HG03469 (cell line): ENCODE measurements around the gene CD300LD.

ENCODE experiments used
- ATAC-seq: cut with Tn5 transposase; IDR thresholded peaks from one replicate; pipeline ENCODE4 v1.9.1; 2021; ENCODE audit warnings: mild to moderate bottlenecking, moderate library complexity, moderate number of reproducible peaks; ENCODE audit not compliant: unreplicated experiment

CD300LD gene

DNA sequence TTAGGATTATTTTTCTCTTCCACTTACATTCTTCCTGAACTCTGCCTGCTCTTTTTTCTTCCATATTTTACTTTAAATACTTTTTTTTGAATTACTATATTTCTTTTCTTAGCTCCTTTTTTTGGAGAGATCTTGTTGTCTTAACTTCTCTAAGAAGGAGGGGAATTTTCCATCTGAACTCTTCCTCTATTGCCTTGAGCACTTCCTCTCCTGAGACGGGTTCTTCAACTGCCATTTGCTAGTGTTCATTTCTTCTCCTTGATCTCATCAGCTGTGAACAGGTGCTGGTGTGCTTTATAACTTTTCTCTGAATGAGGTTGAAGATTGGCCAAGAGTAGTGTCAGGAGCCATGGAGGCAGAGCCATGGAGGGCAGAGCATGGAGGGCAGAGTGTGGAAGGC, 15.1 kb upstream of the CD300LD start:
- ATAC-seq = no peak

DNA sequence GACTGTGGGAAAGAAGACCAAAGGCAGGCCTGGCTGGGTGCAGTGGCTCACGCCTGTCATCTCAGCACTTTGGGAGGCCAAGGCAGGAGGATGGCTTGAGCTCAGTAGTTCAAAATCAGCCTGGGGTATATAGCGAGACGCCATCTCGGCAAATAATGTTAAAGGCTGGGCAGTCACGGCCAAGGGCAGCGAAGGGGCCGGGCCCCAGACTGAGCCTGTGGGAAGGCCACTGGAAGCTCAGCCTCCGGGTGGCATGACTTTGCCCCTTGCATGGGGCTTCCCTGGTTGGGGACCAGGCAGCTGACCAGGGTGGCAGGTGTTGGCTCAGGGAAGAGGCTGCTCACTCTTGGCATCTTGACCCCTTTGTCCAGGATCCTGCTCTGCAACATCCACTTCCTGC, 14.0 kb upstream of the CD300LD start:
- no peak for ATAC-seq

DNA sequence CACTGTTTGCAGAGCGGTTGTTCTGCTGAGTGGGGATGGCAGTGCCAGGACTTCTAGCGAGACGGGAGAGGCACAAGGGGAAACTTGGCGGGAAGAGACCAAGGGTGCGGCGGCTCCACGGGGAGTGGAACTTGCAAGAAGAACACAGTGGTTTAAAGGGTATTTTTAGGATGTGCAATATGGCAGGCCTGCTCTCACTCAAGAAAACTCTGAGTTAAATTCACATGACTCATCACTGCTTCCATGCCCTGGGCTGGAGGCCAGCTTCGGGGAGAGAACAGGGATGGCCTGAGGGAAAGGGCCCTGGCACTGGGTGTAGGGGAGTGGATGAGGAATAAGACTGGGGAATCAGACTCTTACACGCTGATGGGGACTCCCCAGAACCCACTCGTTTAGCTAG, 13.3 kb upstream of the CD300LD start:
- no peak for ATAC-seq

DNA sequence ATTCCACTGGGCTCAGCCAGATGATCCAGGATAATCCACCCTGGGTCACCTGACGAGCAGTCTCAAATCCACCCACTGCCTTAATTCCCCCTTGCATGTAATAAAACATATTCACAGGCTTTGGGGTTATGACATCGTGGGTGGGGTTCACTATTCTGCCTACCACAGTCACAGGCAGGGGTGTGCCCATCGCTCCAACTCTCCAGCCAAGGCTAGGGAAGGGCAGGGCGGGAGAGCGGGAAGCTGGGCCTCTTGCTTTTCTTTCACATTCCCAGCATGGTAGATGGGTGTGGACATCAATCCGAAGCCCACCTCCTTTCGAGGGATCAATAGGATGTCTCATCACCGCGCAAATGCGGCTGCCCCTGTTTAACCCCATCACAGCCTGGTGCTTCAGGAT, 12.7 kb upstream of the CD300LD start:
- no peak for ATAC-seq

DNA sequence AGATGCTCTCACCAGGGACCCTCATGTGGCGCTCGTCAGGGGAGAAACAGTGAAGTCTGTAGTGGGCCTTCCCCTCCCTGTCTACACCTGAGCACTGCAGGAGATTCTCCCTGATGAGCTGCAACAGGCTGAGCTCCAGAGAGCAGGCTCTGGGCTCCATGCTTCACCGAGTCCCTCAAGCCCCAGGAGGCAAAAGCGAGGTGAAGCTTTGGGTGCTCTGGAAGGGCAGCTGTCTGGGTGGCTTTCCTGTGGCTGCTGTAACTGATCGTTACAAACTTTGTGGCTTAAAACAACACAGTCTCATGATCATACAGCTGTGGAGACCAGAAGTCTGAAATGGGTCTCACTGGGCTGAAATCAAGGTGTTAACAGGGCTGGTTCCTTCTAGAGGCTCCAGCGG, 12.1 kb upstream of the CD300LD start:
- ATAC-seq = no peak

DNA sequence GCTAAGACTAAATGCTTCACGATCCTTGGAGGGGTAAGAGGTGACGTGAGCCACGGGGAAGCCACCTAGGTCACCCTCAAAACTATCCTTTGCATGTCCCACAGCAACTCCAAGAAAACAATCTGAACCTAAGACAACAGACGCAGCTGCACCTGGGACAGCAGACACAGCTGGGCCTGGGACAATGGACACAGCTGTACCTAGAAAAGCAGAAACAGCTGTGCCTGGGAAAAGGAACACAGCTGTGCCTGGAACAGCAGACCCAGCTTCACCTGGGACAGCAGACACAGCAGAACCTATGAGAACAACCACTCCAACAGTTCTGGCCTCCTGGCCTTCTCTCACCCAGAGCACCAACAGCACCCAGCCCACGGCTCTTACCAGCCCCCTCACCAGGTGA, 11.7 kb upstream of the CD300LD start:
- ATAC-seq = no peak

DNA sequence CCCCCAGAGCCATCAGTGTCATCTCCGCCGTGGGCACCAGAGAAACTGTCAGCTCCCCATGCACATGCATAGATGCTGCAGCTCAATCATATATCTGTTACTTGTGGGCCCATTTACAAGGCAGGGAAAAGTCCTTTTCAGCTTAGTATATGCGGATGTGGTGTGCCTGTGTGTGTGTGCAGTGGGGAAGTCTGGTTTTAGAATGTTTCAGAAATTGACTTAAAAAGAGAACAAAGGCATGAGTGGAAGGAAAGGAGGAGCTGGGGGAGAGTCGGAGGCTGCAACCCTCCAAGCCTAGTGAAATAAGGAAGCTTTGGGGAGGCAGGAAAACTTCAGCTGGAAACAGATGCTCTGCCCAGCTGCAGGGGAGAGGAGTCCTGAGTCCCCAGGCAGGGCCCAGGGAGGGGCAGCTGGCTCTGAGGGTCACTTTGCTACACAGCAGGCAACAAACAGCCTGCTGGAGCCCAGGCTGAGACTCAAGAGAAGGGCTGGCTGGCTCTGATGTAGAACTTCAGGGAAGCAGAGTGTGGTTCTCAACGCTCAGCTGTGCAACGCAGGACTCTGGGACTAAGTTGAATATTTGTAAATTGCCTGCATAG, 11.1 kb upstream of the CD300LD start:
- no peak for ATAC-seq

DNA sequence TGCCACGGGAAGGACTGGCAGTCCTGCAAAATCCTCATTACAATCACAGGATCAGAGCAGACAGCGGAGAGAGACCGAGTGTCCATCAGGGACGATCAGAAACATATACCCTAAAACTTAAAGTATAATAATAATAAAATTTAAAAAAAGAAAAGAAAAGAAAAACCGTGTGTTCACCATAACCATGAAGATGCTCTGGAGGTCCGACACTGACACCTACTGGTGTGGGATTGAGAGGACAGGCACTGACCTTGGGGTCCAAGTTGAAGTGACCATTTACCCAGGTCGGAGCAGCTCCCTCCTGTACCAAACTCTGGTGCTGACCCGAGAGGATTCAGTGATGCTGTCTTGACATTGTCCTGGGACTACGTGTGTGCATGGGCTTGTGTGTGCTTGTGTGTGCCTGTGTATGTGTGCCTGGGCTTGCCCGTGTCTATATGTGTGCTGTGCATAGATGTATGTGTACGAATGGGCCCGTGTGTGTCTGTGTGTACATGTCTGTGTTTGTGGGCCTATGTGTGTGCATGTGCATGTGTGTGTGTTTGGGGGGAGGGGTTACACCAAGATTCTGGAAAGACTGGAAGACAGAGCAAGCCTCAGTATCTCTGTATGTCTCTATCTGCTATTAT, 10.0 kb upstream of the CD300LD start:
- no peak for ATAC-seq

DNA sequence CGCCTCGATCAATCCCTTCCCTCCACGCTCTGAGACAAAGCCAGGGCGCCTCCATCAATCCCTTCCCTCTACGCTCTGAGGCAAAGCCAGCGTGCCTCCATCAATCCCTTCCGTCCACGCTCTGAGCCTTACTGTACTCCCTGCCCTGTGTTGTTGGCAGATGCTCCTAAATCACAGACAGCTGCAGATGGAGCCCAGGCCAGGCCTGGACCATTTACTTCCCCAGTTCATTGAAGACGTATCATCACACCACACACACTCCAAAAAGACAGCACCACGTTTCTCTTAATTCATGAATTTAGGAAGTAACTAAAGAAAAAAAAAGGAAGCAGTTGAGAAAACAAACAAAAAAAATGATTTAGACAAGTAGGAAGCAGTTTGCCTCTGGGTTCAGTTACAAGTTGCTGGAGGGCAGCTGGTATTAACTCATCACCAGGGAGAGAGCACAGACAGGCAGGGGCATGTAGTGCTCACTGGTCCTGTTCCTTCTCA, 7.4 kb upstream of the CD300LD start:
- no peak for ATAC-seq

DNA sequence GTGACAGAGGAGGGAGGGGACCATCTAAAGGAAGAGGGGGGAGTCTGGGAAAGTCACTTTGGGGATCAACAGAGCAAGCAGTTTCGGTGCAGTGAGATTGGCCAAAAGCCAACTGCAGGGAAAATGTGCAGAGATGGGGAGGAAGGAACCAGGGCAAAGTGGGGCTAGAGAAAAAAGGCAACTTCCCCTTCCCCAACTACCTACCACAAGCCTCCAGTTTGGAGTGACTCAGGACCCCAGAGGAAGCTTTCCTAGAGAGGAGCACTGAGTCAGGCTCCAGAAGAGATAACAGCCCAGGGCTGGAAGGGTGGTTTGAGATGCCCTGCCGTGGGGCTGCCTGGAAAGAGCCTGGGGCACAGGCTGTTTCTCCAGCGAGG, 6.9 kb upstream of the CD300LD start:
- no peak for ATAC-seq

DNA sequence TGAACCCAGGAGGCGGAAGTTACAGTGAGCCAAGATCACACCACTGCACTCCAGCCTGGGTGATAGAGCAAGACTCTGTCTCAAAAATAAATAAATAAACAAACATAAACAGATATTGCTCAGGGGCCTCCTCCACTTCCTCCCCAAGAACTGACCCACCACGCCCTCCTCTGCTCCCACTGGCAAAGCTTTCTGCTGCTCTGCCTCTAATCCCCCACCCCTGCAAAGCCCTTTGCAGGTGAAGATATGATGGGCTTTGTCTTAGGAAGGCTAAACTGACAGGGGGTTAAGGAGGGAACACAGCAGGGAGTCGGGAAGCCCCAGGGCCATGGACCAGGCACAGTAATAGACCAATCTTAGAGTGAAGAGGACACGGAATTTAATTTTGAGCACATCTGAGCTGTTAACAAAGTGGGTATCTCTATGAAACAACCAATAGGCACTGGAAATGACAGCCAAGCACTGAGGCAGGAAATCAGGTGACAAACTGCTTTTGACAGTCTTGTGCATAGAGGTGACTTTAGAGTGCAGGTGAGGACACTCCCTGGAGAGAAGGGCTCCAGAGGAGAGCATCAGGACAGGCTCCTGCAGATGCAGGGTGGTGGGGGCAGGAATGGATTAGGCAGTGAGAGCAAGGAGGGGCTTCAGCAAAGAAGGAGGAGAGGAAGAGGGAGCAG, 6.4 kb upstream of the CD300LD start:
- ATAC-seq = no peak

DNA sequence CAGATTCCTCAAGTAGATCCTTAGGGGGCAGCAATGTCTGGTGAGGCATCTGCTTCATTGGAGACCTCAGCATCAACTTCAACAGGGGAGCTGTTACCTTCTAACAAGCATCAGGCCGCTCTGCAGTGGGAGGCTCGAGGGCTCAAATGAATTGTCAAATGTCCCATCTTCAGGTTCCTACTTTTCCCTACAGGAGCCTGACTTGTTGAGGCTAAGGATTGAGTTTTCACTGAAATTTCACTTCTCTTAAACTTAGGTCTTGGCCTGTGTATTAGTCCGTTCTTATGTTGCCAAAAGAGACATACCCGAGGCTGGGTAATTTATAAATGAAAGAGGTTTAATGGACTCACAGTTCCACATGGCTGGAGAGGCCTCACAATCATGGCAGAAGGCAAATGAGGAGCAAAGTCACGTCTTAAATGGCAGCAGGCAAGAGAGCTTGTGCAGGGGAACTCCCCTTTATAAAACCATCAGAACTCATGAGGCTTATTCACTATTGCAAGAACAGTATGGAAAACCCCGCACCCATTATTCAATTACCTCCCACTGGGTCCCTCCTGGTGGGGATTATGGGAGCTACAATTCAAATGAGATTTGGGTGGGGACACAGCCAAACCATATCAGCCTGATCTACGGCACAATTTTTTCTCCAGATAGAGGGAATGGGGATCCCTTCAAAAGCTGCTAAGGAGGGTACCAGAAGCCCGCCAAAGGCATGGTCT, 5.1 kb upstream of the CD300LD start:
- no peak for ATAC-seq

DNA sequence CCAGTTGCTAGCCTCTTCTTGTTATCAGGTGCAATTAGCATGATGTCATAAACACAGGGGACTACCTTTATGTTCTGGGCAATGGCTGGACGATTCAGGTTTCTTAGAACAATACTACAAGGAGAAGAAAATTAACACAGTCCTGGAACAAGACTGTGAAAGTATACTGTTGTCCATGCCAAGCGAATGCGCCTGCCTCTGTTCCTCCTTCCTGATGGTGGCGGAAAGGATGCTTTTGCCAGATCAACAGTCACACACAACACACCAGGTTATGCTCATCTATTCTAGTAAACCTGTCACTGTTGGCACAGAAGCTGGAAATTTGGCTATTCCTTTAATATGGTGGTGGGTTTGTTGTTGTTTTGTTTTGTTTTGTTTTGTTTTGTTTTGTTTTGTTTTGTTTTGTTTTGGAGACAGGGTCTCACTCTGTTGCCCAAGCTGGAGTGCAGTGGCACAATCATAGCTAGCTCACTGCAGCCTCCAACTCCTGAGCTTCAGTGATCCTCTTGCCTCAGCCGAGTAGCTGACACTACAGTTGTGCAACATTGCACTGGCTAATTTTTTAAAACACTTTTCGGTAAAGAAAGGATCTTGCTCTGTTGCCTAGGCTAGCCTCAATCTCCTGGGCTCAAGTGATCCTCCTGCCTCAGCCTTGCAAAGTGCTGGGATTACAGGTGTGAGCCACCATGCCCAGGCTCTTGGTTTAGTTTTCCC, 3.1 kb upstream of the CD300LD start:
- ATAC-seq = no peak

DNA sequence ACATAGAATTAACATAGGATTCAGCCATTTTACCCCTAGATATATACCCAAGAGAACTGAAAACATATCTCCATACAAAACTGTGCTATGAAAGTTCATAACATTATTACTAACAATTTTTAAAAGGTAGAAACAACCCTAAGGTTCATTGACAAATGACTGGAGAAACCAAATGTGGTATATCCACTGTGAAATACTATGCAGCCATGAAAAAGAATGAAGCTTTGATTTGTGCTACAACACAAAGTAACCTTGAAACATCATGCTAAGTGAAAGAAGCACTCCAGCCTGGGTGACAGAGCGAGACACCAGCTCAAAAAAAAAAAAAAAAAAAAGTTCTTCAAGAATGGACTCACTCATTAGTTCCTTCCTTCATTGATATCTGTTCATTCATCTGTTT, 580 bp downstream of the CD300LD start:
- ATAC-seq = no peak

DNA sequence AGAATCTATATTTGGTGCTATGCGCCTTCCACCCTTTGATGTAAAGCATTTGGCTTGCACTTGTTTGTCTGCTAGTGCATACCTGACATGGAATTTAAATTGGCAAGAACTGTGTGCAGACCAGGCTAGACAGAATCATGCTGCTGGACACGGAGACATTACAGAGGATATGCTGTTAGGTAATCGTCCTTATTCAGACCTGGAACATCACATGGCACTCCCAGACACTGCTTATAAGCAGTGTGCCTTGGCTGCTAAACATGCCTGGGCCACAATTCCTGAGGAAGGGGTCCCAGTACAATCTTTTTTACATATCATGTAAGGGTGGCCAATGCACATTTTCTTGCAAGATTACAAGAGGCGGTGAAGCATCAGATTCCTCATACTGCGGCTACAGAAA, 6.4 kb downstream of the CD300LD start:
- no peak for ATAC-seq

DNA sequence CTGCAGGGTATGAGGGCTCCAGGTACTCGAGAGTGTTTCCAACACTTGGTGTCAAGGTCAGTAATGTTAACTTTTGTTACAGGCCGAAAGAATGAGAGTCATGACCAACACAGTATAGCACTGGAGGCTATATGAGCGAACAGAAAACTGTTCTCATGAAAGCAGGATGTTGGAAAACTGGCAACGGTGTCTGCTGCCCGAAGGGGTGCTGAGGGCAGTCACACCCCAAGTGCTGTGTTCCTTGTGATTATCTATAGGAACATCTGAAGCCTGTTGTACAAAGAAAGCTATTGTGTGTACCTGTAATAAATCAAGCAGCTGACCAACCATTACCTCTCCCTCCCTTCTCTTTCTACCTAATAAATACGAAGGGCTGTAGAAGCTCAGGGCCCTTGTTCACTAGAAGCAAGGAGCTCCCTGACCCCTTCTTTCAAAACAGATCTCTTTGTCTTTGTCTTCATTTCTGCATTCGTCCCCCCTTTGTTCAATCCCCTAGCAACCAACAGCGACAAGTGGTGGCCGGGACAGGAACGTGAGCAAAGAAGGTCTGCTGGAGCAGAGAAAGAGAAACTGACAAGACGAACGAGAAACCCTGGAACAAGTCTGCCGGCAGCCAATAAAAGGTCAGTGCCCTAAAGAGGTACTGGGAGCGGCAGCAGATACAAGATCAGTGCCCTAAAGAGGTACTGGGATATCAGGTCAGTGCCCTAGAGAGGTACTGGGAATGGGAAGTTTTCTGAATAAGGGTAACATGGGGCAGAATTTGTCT, 7.6 kb downstream of the CD300LD start:
- no peak for ATAC-seq

DNA sequence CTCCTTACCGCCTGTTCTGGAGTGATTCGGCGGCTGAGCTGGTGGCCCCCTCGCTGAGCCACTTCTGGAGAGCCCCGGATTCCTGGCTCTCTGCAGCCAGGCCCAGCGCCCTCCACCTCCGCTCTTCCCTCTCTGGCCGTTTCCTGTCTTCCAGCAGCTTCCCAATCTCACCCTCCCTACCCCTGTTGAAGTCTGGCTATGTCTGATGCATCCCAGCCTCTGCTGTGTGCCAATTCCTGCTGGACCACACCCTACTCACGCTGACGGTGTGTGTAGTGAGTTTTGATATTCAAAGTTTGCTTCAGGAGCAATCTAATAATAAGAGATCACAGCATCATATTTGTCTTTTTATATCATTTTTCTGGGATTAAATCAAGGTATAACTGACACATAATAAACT, 9.4 kb downstream of the CD300LD start:
- ATAC-seq = no peak

DNA sequence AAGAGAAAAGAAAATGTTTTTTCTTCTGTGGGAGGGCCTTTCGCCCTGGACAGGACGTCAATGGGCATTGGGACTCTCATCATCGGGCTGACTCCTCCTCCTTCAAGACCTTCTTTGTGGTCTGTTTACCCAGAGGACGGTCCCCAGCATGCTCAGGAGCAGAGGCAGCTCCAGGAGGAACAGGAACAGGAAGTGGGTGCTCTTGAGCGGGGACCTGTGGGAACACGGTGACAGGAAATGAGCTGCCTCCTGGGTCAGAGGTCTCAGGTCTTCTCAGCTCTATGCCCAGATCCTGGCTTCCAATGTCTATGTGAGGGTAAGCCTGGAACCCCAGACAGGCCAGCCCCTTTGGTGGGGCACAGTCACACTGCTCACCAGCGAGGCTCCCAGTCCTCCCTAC, 12.2 kb downstream of the CD300LD start:
- ATAC-seq = no peak

DNA sequence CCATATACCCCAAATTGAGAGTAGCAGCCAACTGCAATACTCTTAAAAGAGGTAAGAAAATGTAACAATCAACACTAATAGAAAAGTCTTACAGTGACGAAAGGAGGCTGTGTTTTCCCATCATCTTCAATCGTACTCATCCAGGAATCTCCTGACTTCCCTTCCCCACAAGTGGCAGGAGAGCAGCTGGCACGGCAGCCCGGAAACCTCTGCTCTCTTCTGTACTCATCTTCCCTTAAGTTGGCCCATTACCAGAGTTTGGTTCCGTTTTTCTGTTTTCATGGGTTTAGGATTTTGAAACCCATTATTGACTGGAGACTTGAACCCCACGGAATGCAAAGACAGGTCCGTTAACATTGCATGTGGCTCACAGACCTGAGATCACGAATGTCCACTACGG, 13.1 kb downstream of the CD300LD start:
- ATAC-seq = no peak

DNA sequence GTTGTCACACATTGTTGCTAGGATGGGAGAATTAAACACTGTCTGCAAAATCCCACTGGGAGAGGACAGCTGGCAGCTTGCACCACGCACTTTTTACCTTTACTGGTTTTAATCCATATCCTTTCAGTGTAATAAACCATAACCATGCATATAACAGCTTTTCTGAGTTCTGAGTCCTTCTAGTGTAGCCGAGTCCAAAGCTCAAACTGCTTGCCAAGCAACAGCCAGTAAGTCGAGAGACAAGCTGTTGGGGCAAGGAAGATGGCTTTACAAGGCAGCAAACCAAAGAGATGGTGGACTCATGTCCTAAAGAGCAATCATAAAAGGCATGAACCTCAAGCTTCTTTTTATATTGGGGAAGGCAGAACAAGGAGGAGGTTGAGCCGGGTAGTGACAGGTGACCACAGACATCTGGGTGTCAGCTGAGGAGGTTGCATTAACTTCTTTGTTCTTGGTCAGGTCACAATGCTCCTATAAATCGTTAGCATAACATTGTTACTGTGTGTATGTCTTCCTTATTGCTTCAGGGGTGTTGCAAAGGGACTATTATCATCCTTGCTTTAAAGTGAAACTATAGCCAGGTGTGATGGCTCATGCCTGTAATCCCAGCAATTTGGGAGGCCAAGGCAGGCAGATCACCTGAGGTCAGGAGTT, 17.5 kb downstream of the CD300LD start:
- ATAC-seq = no peak
